ENCODE results near the gene ATP10D.

GRCh38 chr4:47482326-47482725, 2.7 kb upstream of the ATP10D start:
- TF ChIP-seq EZH2 (IDR thresholded peaks at IDR 0.05; ENCODE audit: borderline replicate concordance, low read length) (no peak), CTCF (IDR thresholded peaks at IDR 0.05; ENCODE audit: low read length) (no peak)

Measured in OCI-LY1 (cell line).